MM.1S (cell line): ENCODE data around the gene RBFOX2.

Source experiments
- DNase-seq: peaks from one replicate; pipeline ENCODE4 v3.0.0-alpha.2; 2015
- H2AFZ ChIP-seq: fragments of 300-600 bp; sonication (generic); 2 replicates; pipeline ENCODE4 v1.6.0; 2016; ENCODE audit warnings: antibody characterized with exemption, low read length
- H3F3A ChIP-seq: fragments of 300-600 bp; sonication (generic); 2 replicates; pipeline ENCODE4 v1.6.1; 2016; ENCODE audit warnings: mild to moderate bottlenecking, antibody characterized with exemption, low read length, moderate library complexity, mixed read lengths; ENCODE audit not compliant: insufficient read depth
- H3K27ac ChIP-seq: fragments of 300-600 bp; sonication (generic); 2 replicates; pipeline ENCODE4 v1.5.1; 2016; ENCODE audit warnings: mild to moderate bottlenecking, low read length
- H3K27me3 ChIP-seq: fragments of 300-600 bp; sonication (generic); replicated peaks from 2 replicates; pipeline ENCODE4 v1.6.0; 2016; ENCODE audit warnings: low read length; ENCODE audit not compliant: insufficient read depth
- H3K36me3 ChIP-seq: fragments of 300-600 bp; sonication (generic); replicated peaks from 2 replicates; pipeline ENCODE4 v1.6.1; 2016; ENCODE audit warnings: mild to moderate bottlenecking, low read length, mixed read lengths; ENCODE audit not compliant: insufficient read depth
- H3K4me1 ChIP-seq: fragments of 300-600 bp; sonication (generic); 2 replicates; pipeline ENCODE4 v1.6.1; 2016; ENCODE audit warnings: low read length, mixed read lengths
- H3K4me2 ChIP-seq: fragments of 300-600 bp; sonication (generic); 2 replicates; pipeline ENCODE4 v1.6.0; 2016; ENCODE audit warnings: low read depth, low read length
- H3K4me3 ChIP-seq: fragments of 300-600 bp; sonication (generic); 2 replicates; pipeline ENCODE4 v1.5.1; 2016; ENCODE audit warnings: low read length, mixed read lengths
- H3K79me2 ChIP-seq: fragments of 300-600 bp; sonication (generic); 2 replicates; pipeline ENCODE4 v1.6.1; 2016; ENCODE audit warnings: mixed run types, low read length, mixed read lengths
- H3K9ac ChIP-seq: fragments of 300-600 bp; sonication (generic); 2 replicates; pipeline ENCODE4 v1.6.1; 2016; ENCODE audit warnings: low read length, mixed read lengths
- H3K9me2 ChIP-seq: fragments of 300-600 bp; sonication (generic); replicated peaks from 2 replicates; pipeline ENCODE4 v1.6.1; 2016; ENCODE audit warnings: mild to moderate bottlenecking, low read length, mixed read lengths; ENCODE audit not compliant: insufficient read depth
- H3K9me3 ChIP-seq: fragments of 300-600 bp; sonication (generic); replicated peaks from 2 replicates; pipeline ENCODE4 v1.6.1; 2016; ENCODE audit warnings: mild to moderate bottlenecking, low read length, mixed read lengths; ENCODE audit not compliant: insufficient read depth
- H4K20me1 ChIP-seq: fragments of 300-600 bp; sonication (generic); 2 replicates; pipeline ENCODE4 v1.6.1; 2016; ENCODE audit warnings: mild to moderate bottlenecking, low read length, moderate library complexity, mixed read lengths; ENCODE audit not compliant: insufficient read depth
- CTCF ChIP-seq: fragments of 300-600 bp; sonication (generic); IDR thresholded peaks from 2 replicates; pipeline ENCODE4 v1.5.1; 2016; ENCODE audit warnings: antibody characterized with exemption, low read length, mixed read lengths
- EZH2 ChIP-seq: fragments of 300-600 bp; sonication (generic); optimal IDR thresholded peaks from 2 replicates; pipeline ENCODE3; 2017; ENCODE audit warnings: low read depth, mild to moderate bottlenecking, antibody characterized with exemption, low read length, mixed read lengths
- EZH2phosphoT487 ChIP-seq: fragments of 300-600 bp; sonication (generic); IDR thresholded peaks from 2 replicates; pipeline ENCODE4 v1.6.1; 2018; ENCODE audit warnings: antibody characterized with exemption, low read length

The RBFOX2 gene

GRCh38 chr22:35711336-35711735, 317.3 kb downstream of the RBFOX2 start:
- Histone ChIP-seq H3K27ac (no peak overlapping the region), H3K9me3 (no peaks in the 10 kb centered on the region), H3F3A (no peaks in the 10 kb centered on the region), H2AFZ (no peak overlapping the region), H3K36me3 (no peaks in the 10 kb centered on the region), H3K27me3 (no peaks in the 10 kb centered on the region), H3K4me3 (no peak overlapping the region), H4K20me1 (no peaks in the 10 kb centered on the region), H3K9me2 (no peaks in the 10 kb centered on the region), H3K4me1 (no peaks in the 10 kb centered on the region), H3K79me2 (no peaks in the 10 kb centered on the region), H3K4me2 (no peak overlapping the region), H3K9ac (no peak overlapping the region)
- DNase-seq = no peak
- no peak for TF ChIP-seq CTCF
- no peak for TF ChIP-seq EZH2phosphoT487

- no peaks in the 10 kb centered on the region for H3K9me2 ChIP-seq
- H3K4me1 ChIP-seq = no peaks in the 10 kb centered on the region
- no peak overlapping the region for H2AFZ ChIP-seq
- H3K4me2 ChIP-seq = no peak overlapping the region
- DNase-seq = no peak
- no peaks in the 10 kb centered on the region for H3K27me3 ChIP-seq
- H3K4me3 ChIP-seq = no peak overlapping the region
- H3K9ac ChIP-seq = no peak overlapping the region
- H3K36me3 ChIP-seq = no peaks in the 10 kb centered on the region
- no peaks in the 10 kb centered on the region for H3K79me2 ChIP-seq
- H4K20me1 ChIP-seq = no peaks in the 10 kb centered on the region
- H3K27ac ChIP-seq = no peak overlapping the region
- no peak for TF ChIP-seq EZH2phosphoT487
- no peak for TF ChIP-seq EZH2
- TF ChIP-seq CTCF = no peak
- H3F3A ChIP-seq = no peaks in the 10 kb centered on the region
- H3K9me3 ChIP-seq = no peaks in the 10 kb centered on the region
Measured at GRCh38 chr22:35708917-35709316, 319.7 kb downstream of the RBFOX2 start.

- no peaks in the 10 kb centered on the region for H3K79me2 ChIP-seq
- no peaks in the 10 kb centered on the region for H3K9me3 ChIP-seq
- no peak overlapping the region for H3K27ac ChIP-seq
- no peaks in the 10 kb centered on the region for H3F3A ChIP-seq
- H3K36me3 ChIP-seq = no peaks in the 10 kb centered on the region
- no peak overlapping the region for H3K9ac ChIP-seq
- no peaks in the 10 kb centered on the region for H3K4me1 ChIP-seq
- H4K20me1 ChIP-seq = no peaks in the 10 kb centered on the region
- H3K9me2 ChIP-seq = no peaks in the 10 kb centered on the region
- no peak overlapping the region for H3K4me2 ChIP-seq
- no peak overlapping the region for H3K4me3 ChIP-seq
- TF ChIP-seq EZH2 (no peak), CTCF (no peak), EZH2phosphoT487 (no peak)
- DNase-seq = no peak
- H3K27me3 ChIP-seq = no peaks in the 10 kb centered on the region
- H2AFZ ChIP-seq = no peak overlapping the region
Measured at GRCh38 chr22:35708453-35708852, 320.2 kb downstream of the RBFOX2 start.

GRCh38 chr22:35705141-35705540, 323.5 kb downstream of the RBFOX2 start:
- Histone ChIP-seq H3K9me3 (no peaks in the 10 kb centered on the region), H3K9ac (no peak overlapping the region), H3K4me1 (no peaks in the 10 kb centered on the region), H3F3A (no peaks in the 10 kb centered on the region), H3K27me3 (no peaks in the 10 kb centered on the region), H3K36me3 (no peaks in the 10 kb centered on the region), H3K27ac (no peak overlapping the region), H3K4me3 (no peak overlapping the region), H3K9me2 (no peaks in the 10 kb centered on the region), H4K20me1 (no peaks in the 10 kb centered on the region), H2AFZ (no peak overlapping the region), H3K79me2 (no peaks in the 10 kb centered on the region), H3K4me2 (no peak overlapping the region)
- TF ChIP-seq EZH2 = no peak
- no peak for DNase-seq
